Omental fat pad (tissue), 4 donors: Measurements from ENCODE around the gene ITGAD. TPM values are rescaled to one million over a fixed set of nuclear protein-coding genes. Genes with fewer than 3 reads are reported as not detected.
A peak's percentile ranks its signal among the peaks of the same experiment; 100 is the strongest.

ENCODE experiments used
- ATAC-seq: fragments of 150-250 bp; one replicate; pipeline ENCODE4 v1.9.1; 2016; ENCODE audit warnings: mild to moderate bottlenecking, moderate library complexity; ENCODE audit not compliant: low FRiP score
- DNase-seq: peaks from one replicate; pipeline ENCODE4 v3.0.0-alpha.2; 2019; ENCODE audit warnings: low spot score
- CTCF ChIP-seq, 3 donors: fragments of 450-650 bp; IDR thresholded peaks; one replicate each; pipeline ENCODE4 v1.5.1; 2016 to 2017; ENCODE audit warnings: antibody characterized with exemption in 3 of 3, mild to moderate bottlenecking in 3 of 3, moderate library complexity in 2 of 3
- total RNA-seq, 4 donors: library from RNA; depleted of rRNA; stranded (reverse); fragments of >200 nt; gene quantifications; one replicate each; pipeline ENCODE4 v1.1.0, GENCODE V29; 2016

ITGAD gene
- total RNA-seq, 4 donors from 2014 or later = 0.28 to 0.47 (median 0.36) TPM; not detected in 1

- TF ChIP-seq CTCF (IDR thresholded peaks at IDR 0.05) = no peak
- DNase-seq (no peak), ATAC-seq (no peak)
These were observed 74.1 kb downstream of the ITGAD start for GRCh38 chr16:31467151-31467773.

- no peak for ATAC-seq
- no peak for TF ChIP-seq CTCF (IDR thresholded peaks at IDR 0.05)
- DNase-seq = no peak
These were observed 74.7 kb downstream of the ITGAD start for GRCh38 chr16:31467858-31468257.

GRCh38 chr16:31470615-31471014, 77.5 kb downstream of the ITGAD start:
- DNase-seq (no peak), ATAC-seq (no peak)
- no peak for TF ChIP-seq CTCF (IDR thresholded peaks at IDR 0.05)

- no peak for TF ChIP-seq CTCF (IDR thresholded peaks at IDR 0.05)
- ATAC-seq = no peak
These were observed 78.2 kb downstream of the ITGAD start for GRCh38 chr16:31471241-31471874.

GRCh38 chr16:31471875-31472708, 79.0 kb downstream of the ITGAD start, which contains the start of gene TGFB1I1:
Gene TGFB1I1 (plus strand): TSS chr16:31472152. CDS start chr16:31472189, 37 bp downstream.
- peak; percentile 56 for ATAC-seq
- no peak for TF ChIP-seq CTCF (IDR thresholded peaks at IDR 0.05)
- no peak for DNase-seq

More at GRCh38 chr16:31471241-31471874, 78.2 kb downstream of the ITGAD start:
- DNase-seq = no peak

- no peak for TF ChIP-seq CTCF (IDR thresholded peaks at IDR 0.05)
- DNase-seq = peak; percentile 68
These were observed 79.6 kb downstream of the ITGAD start for GRCh38 chr16:31472709-31473203.

More at GRCh38 chr16:31472709-31473203, 79.6 kb downstream of the ITGAD start:
- peak; percentile 82 for ATAC-seq
